ELR (cell line): ENCODE measurements around the gene REPIN1.

Experiments used
- DNase-seq: peaks from one replicate; pipeline ENCODE4 v3.0.0-alpha.2; 2015; ENCODE audit warnings: low read depth

REPIN1 gene

DNA sequence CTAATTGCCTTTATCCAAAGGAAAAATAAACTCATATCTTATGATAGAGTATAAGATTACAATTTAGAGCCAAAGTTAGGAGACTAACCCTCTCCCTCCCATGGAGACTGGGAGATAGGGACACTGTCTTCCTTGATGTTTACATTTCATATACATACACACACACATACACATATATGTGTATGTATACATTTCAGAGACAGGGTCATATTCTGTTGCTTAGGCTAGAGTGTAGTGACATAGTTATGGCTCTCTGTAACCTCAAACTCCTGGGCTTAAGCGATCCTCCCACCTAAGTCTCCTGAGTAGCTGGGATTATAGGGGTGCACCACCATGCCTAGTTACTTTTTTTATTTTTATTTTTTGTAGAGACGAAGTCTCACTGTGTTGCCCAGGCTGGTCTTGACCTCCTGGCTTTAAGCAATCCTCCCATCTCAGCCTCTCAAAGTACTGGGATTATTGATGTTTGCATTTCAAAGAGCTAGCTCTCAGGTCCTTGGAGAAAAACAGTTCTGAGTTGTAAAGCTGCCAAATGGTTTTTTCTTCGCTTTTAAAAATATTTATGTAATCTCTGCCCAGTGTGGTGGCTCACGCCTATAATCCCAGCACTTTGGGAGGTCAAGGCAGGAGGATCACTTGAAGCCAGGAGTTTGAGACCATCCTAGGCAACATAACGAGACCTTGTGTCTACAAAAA lies 8.1 kb upstream of the REPIN1 start:
- DNase-seq, result no peak

DNA sequence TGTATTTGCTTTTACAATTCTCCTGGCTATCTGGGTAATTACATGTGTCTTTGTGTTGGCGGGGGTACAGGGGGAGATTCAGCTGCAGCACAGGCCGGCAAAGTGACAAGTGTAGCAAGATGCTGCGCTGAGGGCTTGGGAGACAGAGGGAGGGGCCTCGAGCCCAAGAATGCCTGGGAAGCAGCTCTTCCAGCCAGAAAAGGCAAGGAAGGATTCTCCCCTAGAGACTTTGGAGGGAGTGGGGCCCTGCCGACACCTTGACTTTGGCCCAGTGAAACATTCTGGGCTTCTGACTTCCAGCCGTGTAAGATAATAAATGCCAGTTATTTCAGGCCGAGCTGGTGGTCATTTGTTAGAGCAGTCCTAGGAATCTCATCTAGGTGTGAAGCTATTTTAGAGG lies 7.2 kb upstream of the REPIN1 start:
- DNase-seq, result no peak

DNA sequence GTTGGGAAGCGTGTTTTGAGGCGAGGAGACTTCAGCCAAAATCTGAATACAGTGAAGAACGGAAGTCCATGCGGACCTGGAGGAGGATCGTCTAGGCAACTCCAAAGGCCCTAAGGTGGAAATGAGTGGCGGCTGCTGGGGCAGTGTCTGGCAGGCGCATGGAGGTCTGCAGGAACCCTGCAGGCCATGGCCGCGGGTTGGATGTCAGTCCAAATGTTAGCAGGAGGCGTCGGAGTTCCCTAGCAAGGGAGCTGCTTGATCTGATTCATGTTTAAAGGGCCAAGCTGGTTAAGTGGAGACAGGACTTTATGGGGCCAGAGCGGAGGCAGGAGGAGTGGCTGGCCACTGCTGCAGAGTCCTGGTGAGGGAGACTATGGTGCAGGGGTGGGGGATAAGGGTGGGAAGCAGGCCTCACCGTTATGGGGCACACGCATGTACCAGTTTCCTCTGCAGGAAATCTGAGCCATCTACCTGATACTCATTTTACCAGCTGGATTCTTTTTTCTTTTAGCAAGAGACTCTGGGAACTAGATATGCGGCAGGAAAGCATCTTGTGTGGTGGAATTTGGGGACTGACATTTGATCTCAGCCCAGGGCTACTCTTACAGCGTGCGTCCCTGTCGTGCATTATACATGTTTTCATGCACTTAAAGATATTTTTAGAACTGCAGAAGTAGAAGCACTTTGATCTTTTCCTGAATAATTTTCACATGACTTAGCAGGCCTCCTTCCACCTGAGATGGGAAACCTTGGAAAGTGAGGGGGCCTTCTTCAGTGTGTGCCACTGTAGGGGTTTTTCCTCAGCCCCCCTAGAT lies 6.6 kb upstream of the REPIN1 start:
- no peak for DNase-seq

DNA sequence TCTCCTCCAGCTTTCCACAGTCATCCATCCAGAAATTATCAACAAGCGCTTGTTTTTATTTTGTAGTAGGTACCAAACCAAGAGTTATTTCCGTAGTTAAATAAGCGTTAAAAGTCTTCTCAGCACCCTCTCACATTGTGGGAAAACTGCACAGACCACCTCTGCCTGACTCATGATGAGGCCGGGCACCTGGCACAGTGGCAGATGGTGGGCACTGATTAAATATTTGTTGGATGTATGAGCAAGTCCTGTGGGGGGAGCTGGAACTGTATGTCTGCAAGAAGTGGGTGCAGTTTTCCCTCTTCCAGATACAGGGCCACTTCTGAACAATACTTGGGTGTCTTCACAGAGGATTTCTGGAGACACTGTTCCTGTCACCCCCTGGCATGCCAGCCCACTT lies 5.3 kb upstream of the REPIN1 start:
- DNase-seq, result no peak

DNA sequence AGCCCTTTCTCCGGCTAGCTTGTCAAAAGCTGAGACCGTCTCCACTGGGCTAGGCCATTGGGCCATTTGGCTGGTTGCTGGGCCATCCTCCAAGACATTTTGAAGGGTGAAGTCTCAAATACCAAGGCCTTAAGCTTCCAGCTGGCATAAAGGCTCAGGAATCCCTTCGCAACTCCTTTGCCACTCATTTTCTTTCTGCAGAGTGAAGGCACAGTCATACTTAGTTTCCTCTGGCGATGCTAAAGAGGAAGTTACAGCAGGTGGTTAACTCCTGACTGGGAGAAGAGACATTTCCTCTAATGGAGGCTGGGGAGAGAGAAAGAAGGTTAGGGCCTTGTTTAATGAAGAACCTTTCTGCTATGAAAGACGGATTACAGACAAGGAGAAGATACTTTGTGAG lies 4.8 kb upstream of the REPIN1 start:
- no peak for DNase-seq

DNA sequence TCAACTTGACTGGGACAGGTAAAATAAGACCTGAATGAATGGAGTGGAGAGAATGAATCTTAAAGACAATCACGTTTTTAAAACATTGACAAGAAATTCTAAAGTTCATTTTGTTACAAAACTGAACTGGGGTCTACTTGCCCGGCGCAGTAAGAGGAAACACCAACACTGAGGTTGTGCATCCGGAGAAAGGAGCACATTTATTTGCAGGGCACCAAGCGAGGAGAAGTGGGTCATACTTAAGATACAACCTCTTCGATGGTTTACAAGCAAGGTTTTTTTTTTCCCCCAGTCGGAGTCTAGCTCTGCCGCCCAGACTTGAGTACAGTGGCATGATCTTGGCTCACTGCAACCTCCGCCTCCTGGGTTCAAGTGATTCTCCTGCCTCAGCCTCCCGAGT lies 3.4 kb upstream of the REPIN1 start:
- no peak for DNase-seq

DNA sequence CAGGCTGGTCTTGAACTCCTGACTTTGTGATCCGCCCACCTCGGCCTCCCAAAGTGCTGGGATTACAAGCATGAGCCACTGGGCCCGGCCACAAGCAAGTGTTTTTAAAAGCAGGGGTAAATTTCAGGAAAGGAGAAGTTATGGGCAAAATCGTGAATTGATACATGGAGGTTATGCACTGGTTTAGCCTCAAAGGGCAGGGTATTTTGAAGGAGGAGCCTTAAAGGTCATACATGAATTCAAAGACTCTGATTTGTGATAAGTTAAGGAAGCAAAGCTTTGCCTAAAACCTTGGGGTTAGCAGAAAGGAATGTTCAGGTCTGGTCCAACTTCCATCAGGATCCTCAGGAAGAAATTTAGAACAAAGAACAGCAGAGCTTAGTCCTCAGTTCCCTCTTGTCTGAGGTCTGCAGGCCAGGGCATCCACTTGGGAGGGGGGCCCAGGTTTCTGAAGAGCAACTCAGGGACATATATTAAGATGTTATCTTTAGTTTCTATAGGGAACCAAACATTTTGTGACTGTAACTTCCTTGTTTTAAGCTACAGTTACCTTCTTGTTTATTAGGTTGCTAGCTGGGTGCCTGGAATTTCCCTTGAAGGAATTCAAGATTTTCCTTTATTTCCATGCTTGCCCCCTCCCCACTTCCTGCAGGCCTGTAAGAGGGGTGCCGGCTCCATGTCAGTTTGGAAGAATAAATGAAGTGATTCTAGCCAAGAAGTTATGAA lies 2.8 kb upstream of the REPIN1 start:
- DNase-seq, result no peak

DNA sequence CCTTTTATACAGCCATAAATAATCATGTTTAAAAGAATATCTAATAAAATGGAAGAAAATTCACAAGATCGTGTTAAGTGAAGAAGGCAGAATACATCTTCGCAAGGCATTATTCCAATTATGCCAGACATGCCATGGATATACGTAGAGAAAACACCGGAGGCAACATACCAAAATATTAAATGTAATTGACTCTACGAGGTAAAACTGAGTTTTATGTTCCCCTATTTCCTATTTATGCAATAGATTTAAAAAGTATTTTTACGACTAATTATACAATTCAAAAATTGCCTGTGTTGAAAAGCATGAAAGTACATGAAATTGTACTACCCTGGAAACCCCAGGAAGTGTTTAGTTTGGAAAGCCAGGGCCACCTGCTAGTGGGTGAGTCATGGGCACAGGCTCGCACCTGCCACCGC lies 936 bp upstream of the REPIN1 start:
- no peak for DNase-seq

DNA sequence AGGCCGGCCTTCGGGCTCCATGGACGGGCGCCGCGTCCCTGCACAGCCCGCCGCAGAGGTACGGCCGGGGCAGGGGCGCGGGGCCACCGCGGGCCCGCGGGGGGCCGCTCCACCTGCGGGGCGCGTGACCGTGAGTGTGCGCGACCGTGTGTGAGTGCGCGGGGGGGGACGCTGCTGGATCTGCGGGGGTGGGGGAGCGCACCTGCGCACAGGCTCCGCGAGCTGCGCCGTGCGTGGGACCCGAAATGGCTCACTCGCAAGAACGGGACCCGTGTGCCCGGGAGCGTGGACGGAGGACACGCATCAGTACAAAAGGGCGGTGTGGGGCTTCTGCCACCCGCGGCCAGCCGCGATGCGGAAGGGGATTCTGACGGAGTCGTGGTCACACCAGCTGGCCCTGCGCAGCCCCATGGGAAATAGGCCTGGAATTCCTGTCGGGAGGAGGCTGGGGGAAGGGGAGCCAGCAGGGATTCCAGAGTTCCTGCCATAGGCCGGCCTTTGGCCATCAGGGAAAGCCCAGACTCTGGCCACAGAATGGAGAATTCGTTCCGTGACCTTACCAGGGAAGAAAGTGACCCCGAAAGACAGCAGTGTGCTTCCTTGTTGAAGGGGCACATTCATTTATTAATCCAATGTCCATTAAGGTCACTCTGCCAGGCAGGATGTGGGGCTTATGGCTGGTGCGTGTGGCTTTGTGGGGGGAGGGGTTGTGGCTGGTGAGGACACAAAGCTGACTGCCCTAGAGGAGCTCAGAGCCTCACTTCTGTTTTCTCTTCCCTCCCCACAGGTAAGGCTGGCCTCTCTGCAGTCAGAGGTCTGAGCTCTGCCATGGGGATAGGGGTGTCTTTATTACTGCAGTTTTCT lies 494 bp downstream of the REPIN1 start:
- DNase-seq, result peak; percentile 72

DNA sequence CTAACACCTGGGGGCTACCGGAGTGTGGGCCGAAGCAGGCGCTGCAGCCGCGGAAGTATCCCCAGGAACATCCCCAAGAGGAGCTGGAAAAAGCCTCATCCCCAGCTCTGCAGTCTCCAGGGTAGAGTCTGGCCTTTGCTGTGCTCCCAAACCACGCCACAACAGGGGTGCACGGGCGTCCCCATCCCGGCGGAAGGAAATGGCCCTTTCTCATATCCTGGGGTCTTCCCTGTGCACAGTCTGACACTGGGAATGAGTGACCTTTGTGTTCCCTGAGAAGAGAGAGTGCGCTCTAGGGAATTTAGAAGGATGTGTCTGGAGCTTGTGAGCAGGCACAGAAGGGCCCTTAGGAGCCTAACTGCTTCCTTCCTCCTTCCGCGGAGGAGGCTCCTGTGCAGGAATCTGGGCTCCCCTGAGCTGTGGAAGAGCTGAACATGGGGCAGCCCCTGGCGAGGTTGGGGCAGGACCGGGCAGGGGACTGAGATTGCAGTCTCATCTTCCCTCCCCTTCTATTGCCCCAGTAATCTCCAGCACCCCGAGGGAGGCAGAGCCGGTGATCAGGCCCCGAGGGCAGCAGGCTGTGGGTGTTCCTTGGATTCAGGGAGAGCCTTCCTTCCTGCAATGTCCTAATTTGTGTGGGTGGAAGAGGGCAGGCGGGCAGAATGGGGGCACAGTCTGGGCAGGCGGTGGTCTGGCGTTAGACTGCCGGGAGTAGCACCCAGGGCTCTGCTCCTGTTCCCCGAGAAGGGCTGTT lies 1.3 kb downstream of the REPIN1 start:
- DNase-seq, result no peak

DNA sequence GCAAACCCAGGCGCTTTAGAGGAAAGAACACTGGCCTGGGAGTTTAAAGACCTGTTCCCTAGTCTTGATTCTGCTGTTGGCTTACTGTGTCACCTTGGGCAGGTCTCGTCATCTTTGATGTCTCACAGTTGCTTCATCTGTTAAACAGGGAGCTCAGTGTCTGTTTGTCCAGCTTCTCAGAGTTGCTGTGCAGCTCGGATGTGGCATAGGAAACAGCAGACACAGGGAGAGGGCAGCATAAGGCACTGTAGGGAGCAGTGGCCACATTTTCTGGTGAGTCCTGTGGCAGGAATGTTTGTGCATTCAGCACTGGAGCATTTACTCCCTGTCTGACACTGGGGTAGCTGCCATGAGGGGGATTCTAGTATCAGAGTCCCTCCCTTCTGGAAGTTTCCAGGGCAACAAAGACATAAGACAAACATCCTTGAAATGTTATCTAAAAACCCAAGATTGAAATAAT lies 2.0 kb downstream of the REPIN1 start:
- no peak for DNase-seq

DNA sequence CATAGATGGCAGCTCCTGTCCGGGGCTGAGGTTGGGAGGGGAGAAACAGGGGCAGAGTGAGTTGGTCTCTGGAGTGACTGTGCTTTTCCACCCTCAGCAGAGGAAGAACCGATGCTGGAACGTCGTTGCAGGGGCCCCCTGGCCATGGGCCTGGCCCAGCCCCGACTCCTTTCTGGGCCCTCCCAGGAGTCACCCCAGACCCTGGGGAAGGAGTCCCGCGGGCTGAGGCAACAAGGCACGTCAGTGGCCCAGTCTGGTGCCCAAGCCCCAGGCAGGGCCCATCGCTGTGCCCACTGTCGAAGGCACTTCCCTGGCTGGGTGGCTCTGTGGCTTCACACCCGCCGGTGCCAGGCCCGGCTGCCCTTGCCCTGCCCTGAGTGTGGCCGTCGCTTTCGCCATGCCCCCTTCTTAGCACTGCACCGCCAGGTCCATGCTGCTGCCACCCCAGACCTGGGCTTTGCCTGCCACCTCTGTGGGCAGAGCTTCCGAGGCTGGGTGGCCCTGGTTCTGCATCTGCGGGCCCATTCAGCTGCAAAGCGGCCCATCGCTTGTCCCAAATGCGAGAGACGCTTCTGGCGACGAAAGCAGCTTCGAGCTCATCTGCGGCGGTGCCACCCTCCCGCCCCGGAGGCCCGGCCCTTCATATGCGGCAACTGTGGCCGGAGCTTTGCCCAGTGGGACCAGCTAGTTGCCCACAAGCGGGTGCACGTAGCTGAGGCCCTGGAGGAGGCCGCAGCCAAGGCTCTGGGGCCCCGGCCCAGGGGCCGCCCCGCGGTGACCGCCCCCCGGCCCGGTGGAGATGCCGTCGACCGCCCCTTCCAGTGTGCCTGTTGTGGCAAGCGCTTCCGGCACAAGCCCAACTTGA lies 2.7 kb downstream of the REPIN1 start:
- no peak for DNase-seq

DNA sequence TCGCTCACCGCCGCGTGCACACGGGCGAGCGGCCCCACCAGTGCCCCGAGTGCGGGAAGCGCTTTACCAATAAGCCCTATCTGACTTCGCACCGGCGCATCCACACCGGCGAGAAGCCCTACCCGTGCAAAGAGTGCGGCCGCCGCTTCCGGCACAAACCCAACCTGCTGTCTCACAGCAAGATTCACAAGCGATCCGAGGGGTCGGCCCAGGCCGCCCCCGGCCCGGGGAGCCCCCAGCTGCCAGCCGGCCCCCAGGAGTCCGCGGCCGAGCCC lies 3.3 kb downstream of the REPIN1 start:
- DNase-seq, result no peak

DNA sequence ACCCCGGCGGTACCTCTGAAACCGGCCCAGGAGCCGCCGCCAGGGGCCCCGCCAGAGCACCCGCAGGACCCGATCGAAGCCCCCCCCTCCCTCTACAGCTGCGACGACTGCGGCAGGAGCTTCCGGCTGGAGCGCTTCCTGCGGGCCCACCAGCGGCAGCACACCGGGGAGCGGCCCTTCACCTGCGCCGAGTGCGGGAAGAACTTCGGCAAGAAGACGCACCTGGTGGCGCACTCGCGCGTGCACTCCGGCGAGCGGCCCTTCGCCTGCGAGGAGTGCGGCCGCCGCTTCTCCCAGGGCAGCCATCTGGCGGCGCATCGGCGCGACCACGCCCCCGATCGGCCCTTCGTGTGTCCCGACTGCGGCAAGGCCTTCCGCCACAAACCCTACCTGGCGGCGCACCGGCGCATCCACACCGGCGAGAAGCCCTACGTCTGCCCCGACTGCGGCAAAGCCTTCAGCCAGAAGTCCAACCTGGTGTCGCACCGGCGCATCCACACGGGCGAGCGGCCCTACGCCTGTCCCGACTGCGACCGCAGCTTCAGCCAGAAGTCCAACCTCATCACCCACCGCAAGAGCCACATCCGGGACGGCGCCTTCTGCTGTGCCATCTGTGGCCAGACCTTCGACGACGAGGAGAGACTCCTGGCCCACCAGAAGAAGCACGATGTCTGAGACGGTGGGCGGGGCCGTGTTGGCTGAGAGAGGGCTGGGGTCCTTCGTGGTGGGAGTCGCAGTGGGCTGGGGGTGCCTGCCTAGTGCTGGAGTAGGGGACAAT lies 3.8 kb downstream of the REPIN1 start:
- no peak for DNase-seq

DNA sequence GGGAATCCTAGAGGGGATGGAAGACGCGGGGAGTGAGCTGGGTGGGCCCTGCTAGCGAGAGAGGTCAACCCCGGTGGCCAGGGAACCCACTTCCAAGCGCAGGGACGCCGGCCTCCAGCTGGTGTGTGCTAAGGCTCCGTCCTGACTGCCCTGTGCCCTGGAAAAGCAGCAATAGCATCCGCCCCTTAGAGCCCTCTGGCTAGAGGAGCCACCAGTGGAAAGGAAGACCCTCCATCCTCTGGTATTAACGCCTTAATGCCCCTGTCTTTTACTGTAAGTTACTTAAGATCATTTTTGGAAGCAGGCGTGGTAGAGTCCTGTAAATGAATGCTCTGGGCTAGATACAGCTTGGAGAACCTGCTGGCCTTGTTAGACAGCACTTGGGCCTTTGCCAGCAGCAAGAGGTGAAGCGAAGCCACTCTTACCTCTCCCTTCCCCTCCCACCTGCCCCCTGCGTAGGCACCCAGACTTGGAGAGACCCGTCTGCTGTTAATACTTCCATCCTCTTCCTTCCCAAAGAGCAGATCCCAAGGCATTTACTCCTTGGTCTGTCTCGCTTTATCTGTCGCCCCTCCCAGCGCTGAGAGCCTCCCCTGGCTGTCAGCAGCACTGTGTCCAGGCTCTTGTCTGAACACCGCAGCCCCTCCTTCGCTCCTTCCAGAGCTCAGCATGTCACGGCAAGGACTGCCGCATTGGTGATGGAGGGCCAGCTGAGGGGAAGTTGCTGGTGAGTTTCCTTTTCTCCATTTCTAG lies 4.6 kb downstream of the REPIN1 start:
- no peak for DNase-seq

DNA sequence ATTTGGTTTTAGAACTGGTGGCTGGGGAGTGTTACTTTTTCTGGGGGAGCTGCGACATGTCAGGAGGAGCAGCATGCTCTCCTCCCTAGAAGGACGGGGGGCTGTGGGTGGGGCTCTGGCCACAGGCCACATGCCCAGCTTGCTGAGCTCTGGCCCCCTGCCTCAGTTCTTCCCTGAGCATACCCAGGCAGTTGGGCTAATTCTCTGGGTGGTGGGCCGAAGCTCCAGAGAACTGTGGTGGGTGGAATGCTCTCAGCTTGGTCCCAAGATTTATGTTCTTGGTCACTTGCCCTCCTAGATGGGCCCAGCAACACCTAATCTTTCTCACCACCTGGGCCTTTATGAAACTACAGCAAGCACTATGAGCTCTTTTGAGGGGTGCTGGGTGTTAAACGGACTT lies 5.4 kb downstream of the REPIN1 start:
- no peak for DNase-seq

DNA sequence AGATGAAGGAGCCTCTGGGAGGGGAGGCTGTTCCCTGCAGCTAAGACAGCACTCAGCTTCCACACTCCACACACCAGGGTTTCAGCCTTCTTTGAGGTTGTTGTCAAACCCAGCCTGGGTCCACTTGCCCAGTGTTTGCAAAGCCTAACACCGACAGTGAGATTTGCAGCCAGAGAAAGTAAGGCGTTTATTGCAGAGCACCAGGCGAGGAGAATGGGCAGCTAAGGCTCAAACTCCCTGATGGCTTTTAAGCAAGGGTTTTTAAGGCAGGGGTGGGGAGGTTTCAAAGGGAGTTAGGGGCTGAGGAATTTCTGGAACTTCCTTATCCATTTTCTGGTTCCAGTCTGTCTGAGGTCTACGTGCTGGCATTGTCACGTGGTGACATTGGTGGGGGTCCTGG lies 5.8 kb downstream of the REPIN1 start:
- no peak for DNase-seq

DNA sequence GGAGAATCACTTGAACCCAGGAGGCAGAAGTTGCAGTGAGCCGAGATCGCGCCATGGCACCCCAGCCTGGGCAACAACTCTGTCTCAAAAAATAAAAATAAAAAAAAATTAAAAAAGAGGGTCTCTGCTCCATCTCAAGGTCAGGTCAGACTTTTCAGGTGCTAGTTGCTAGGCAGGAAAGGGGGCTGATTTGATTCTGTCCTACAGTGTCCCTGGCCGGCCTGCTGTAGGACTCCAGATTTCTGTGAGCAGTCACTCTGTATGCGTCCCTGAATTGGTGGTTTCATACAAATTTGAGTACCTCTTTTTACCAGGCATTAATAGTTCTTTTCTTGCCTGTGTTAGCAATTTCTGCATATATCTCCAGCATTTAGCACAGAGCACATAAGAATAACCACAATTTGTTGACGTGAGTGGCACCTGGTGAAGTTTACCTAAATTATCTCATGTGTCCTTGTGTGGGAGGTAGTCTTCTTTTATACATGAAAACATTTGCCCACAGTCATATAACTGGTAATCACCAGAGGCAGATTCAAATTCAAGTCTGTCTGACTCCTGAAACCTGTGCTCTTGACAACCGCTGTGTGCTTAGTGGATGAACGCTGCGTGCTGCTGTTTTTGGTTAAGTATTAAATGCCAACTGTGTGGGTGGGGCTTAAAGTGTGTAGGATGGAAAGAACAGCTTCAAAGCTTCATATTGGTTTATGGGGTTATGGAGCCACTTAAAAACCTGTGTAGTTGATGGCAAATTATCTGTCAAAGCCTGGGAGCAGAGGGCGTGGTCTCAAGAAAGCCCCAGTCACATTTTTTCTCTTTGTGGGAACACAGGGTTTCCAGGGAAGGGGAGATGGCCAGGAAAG lies 7.3 kb downstream of the REPIN1 start:
- no peak for DNase-seq
